Endothelial cell (in vitro differentiated cells): ENCODE measurements around the gene NOVA2. TPM values are rescaled to one million over a fixed set of nuclear protein-coding genes. Genes with fewer than 3 reads are reported as not detected.

Source experiments
- DNase-seq: peaks from one replicate; pipeline ENCODE4 v3.0.0; 2021; ENCODE audit warnings: low spot score
- H3K27ac Mint-ChIP-seq: one replicate; pipeline ENCODE4 v1.8.0; 2021; ENCODE audit warnings: mixed read lengths, inconsistent platforms; ENCODE audit not compliant: unreplicated experiment
- H3K27me3 Mint-ChIP-seq: one replicate; pipeline ENCODE4 v1.8.0; 2021; ENCODE audit warnings: mild to moderate bottlenecking, moderate library complexity, mixed read lengths, inconsistent platforms; ENCODE audit not compliant: unreplicated experiment
- H3K36me3 Mint-ChIP-seq: one replicate; pipeline ENCODE4 v1.8.0; 2021; ENCODE audit warnings: mild to moderate bottlenecking, low read depth, mixed read lengths, inconsistent platforms; ENCODE audit not compliant: unreplicated experiment
- H3K4me1 Mint-ChIP-seq: one replicate; pipeline ENCODE4 v1.8.0; 2021; ENCODE audit warnings: mild to moderate bottlenecking, mixed read lengths, inconsistent platforms; ENCODE audit not compliant: unreplicated experiment
- H3K4me3 Mint-ChIP-seq: one replicate; pipeline ENCODE4 v1.8.0; 2021; ENCODE audit warnings: mild to moderate bottlenecking, mixed read lengths, inconsistent platforms; ENCODE audit not compliant: unreplicated experiment
- H3K9me3 Mint-ChIP-seq: one replicate; pipeline ENCODE4 v1.8.0; 2021; ENCODE audit warnings: mixed read lengths, inconsistent platforms; ENCODE audit not compliant: unreplicated experiment
- CTCF ChIP-seq: fragments of 200-600 bp; sonication (generic); IDR thresholded peaks from one replicate; pipeline ENCODE4 v1.5.0; 2021; ENCODE audit warnings: antibody characterized with exemption; ENCODE audit not compliant: unreplicated experiment
- total RNA-seq: library from RNA; stranded (reverse); fragmentation: NEBNext Ultra II Directional; extraction: Animal tissue kit (Norgen Biotek cat#: 25700); gene quantifications from one replicate; pipeline ENCODE4 v1.2.1, GENCODE V29; 2021; ENCODE audit not compliant: unreplicated experiment

Gene NOVA2
- total RNA-seq, 1 donor from 2014 or later: 86.0 TPM

GRCh38 chr19:45972081-45972946, 1.4 kb downstream of the NOVA2 start:
- peaks cover 14% of the 10 kb centered on the region for H3K27me3 Mint-ChIP-seq
- peak overlapping the region; percentile 99 for H3K4me3 Mint-ChIP-seq
- H3K4me1 Mint-ChIP-seq: peaks cover 45% of the 10 kb centered on the region
- peak overlapping the region; percentile 96 for H3K27ac Mint-ChIP-seq
- H3K9me3 Mint-ChIP-seq: no peaks in the 10 kb centered on the region
- DNase-seq: no peak
- H3K36me3 Mint-ChIP-seq: peaks cover 40% of the 10 kb centered on the region
- TF ChIP-seq CTCF: no peak

- peaks cover 14% of the 10 kb centered on the region for H3K27me3 Mint-ChIP-seq
- H3K4me1 Mint-ChIP-seq: peaks cover 49% of the 10 kb centered on the region
- peak overlapping the region; percentile 99 for H3K4me3 Mint-ChIP-seq
- TF ChIP-seq CTCF: no peak
- peak overlapping the region; percentile 96 for H3K27ac Mint-ChIP-seq
- no peaks in the 10 kb centered on the region for H3K9me3 Mint-ChIP-seq
- DNase-seq: peak; percentile 41
- peaks cover 42% of the 10 kb centered on the region for H3K36me3 Mint-ChIP-seq
Measured at GRCh38 chr19:45971260-45971902, 2.3 kb downstream of the NOVA2 start.

GRCh38 chr19:45969676-45970075, 4.0 kb downstream of the NOVA2 start:
- Mint-ChIP-seq H3K4me1 (peaks cover 63% of the 10 kb centered on the region), H3K4me3 (peak overlapping the region; percentile 28), H3K9me3 (no peaks in the 10 kb centered on the region), H3K36me3 (peaks cover 56% of the 10 kb centered on the region), H3K27ac (peak overlapping the region; percentile 21), H3K27me3 (peaks cover 18% of the 10 kb centered on the region)
- TF ChIP-seq CTCF: no peak
- no peak for DNase-seq

GRCh38 chr19:45968626-45969025, 5.0 kb downstream of the NOVA2 start:
- H3K27ac Mint-ChIP-seq: no peak overlapping the region
- peaks cover 20% of the 10 kb centered on the region for H3K27me3 Mint-ChIP-seq
- peaks cover 61% of the 10 kb centered on the region for H3K36me3 Mint-ChIP-seq
- peaks cover 67% of the 10 kb centered on the region for H3K4me1 Mint-ChIP-seq
- TF ChIP-seq CTCF: no peak
- no peak for DNase-seq
- no peaks in the 10 kb centered on the region for H3K9me3 Mint-ChIP-seq
- no peak overlapping the region for H3K4me3 Mint-ChIP-seq

- Mint-ChIP-seq H3K9me3 (no peaks in the 10 kb centered on the region), H3K4me3 (peak overlapping the region; percentile 56), H3K36me3 (peaks cover 67% of the 10 kb centered on the region), H3K27me3 (peaks cover 22% of the 10 kb centered on the region), H3K27ac (peak overlapping the region; percentile 16), H3K4me1 (peaks cover 68% of the 10 kb centered on the region)
- no peak for DNase-seq
- no peak for TF ChIP-seq CTCF
Measured at GRCh38 chr19:45967246-45967645, 6.4 kb downstream of the NOVA2 start.
